OCI-LY3 (cell line): ENCODE results near the gene ST3GAL3.

Source experiments
- EZH2phosphoT487 ChIP-seq: fragments of 200-600 bp; shearing (Covaris generic); IDR thresholded peaks from 2 replicates; pipeline ENCODE4 v1.6.1; 2018; ENCODE audit warnings: antibody characterized with exemption, mixed run types, low read depth
- TF ChIP-seq, protein P1 (sequence below): fragments of 200-600, 300-600 bp; sonication (generic); IDR thresholded peaks from 2 replicates; pipeline ENCODE4 v1.5.1; 2014; ENCODE audit warnings: antibody characterized with exemption, low read length, low read depth

DNA sequence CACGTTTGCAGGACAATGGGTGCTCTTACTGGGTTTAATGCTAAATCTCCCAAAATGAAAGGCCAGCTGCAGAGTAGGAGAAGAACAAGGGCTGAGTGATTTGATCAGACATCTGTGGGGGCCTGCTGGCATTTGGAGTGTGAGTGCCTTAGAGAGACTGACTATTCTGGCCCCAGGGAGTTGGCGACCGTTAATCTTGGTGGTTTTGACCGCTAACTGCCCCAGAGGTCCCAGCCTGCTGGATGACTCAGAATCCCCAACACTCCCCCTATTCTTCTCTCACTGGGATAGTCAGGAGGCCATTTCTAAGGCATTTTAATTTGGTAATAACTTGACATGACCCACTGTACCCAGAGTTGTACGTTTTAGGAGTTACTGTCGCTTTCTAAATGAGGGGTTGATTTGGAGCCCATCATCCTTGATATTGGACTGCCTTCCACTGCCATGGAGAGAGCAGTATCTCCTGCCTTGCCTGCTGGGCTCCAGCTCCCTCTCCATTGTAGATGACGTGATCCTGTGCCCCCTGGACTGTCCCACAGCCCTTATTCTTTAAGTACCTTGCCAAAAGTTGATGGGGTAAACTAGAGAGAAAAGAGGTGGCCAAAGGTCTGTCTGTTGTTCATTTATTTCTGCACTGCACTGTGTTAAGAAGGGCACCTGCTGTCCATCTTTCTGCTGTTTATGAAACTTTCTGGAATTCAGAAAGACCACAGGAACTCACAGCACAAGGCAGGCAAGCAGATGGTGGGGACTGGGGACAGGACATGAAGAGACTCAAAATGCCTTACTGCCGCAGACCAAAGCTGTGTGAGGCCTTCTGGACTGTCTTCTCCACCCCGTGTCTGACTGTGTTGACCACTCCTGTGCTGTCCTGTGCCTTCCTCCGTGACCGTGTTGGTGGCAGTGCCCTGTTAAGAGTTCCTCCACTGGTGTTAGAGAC, 128.0 kb downstream of the ST3GAL3 start:
- TF ChIP-seq, protein P1, sequence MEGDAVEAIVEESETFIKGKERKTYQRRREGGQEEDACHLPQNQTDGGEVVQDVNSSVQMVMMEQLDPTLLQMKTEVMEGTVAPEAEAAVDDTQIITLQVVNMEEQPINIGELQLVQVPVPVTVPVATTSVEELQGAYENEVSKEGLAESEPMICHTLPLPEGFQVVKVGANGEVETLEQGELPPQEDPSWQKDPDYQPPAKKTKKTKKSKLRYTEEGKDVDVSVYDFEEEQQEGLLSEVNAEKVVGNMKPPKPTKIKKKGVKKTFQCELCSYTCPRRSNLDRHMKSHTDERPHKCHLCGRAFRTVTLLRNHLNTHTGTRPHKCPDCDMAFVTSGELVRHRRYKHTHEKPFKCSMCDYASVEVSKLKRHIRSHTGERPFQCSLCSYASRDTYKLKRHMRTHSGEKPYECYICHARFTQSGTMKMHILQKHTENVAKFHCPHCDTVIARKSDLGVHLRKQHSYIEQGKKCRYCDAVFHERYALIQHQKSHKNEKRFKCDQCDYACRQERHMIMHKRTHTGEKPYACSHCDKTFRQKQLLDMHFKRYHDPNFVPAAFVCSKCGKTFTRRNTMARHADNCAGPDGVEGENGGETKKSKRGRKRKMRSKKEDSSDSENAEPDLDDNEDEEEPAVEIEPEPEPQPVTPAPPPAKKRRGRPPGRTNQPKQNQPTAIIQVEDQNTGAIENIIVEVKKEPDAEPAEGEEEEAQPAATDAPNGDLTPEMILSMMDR: no peak
- TF ChIP-seq EZH2phosphoT487: no peak
